Activated T-helper 1 cell treated with anti-CD3 and anti-CD28 coated beads, Interleukin-2, amount 50 U/mL, for 16 hours (primary cell): Measurements from ENCODE around the gene ABCC8.

Experiments
- DNase-seq, 2 donors: peaks; one replicate each; pipeline ENCODE4 v3.0.0-alpha.2; 2020; ENCODE audit warnings: low read depth in 1 of 2, low spot score in 1 of 2

Gene ABCC8

GRCh38 chr11:17354601-17354991 is 122.0 kb downstream of the ABCC8 start:
- DNase-seq = peak in 1 of 2 donors; percentile 34

GRCh38 chr11:17353821-17354600 is 122.6 kb downstream of the ABCC8 start:
- no peak for DNase-seq

- peak in 1 of 2 donors; percentile 20 for DNase-seq
Measured at GRCh38 chr11:17352950-17353820, 123.5 kb downstream of the ABCC8 start.

- DNase-seq = peak; percentile 15 to 44
Measured at GRCh38 chr11:17351510-17352176, 125.0 kb downstream of the ABCC8 start, which contains the start of gene NCR3LG1. TSS of gene NCR3LG1 (plus strand) at chr11:17351800. CDS start at chr11:17351970, 170 bp downstream.

- DNase-seq = no peak
Measured at GRCh38 chr11:17351172-17351509, 125.5 kb downstream of the ABCC8 start.

GRCh38 chr11:17350455-17351171 is 126.0 kb downstream of the ABCC8 start:
- DNase-seq = no peak

- DNase-seq = no peak
Measured at GRCh38 chr11:17347676-17348075, 129.0 kb downstream of the ABCC8 start.

GRCh38 chr11:17343907-17344306 is 132.7 kb downstream of the ABCC8 start:
- no peak for DNase-seq

GRCh38 chr11:17343257-17343656 is 133.4 kb downstream of the ABCC8 start:
- no peak for DNase-seq
